Panc1 (cell line): ENCODE data around the gene PSTK. TPM values are rescaled to one million over a fixed set of nuclear protein-coding genes. Genes with fewer than 3 reads are reported as not detected.

Experiments used
- ATAC-seq: fragments of 200-7000 bp; cut with Tn5 transposase; 2 replicates; pipeline ENCODE4 v1.9.1; 2020; ENCODE audit warnings: mild to moderate bottlenecking, moderate library complexity
- BruUV-seq: library from RNA; stranded (reverse); fragments of 400-500 nt; replicated peaks from 2 replicates; lab custom pipeline; 2021; lab: Mats Ljungman, UMichigan
- CTCF ChIA-PET: fragments of 300-600 bp; sonication (Branson Sonifier 250); formaldehyde crosslinking; loops from one replicate; lab custom pipeline; 2022; ENCODE audit warnings: antibody characterized with exemption; lab: Charles Lee
- POLR2A ChIA-PET: fragments of 300-600 bp; sonication (Branson Sonifier 250); formaldehyde crosslinking; loops from one replicate; lab custom pipeline; 2022; ENCODE audit warnings: antibody characterized with exemption; lab: Charles Lee
- DNase-seq: peaks from one replicate; pipeline ENCODE4 v3.0.0-alpha.2; 2010; ENCODE audit warnings: low read depth, low spot score
- H3K27ac ChIP-seq: 2 replicates; pipeline ENCODE4 v1.5.1; 2011; ENCODE audit warnings: mild to moderate bottlenecking, low read length, inconsistent platforms
- H3K27me3 ChIP-seq: fragments of 200-500 bp; sonication (Bioruptor generic); 2 replicates; pipeline ENCODE4 v1.6.0; 2014; ENCODE audit warnings: low read length, inconsistent platforms; ENCODE audit not compliant: control insufficient read depth, insufficient read depth
- H3K36me3 ChIP-seq: fragments of 200-500 bp; sonication (Bioruptor generic); 2 replicates; pipeline ENCODE4 v1.5.1; 2014; ENCODE audit warnings: inconsistent platforms, mild to moderate bottlenecking, low read length, moderate library complexity; ENCODE audit not compliant: control insufficient read depth, insufficient read depth
- H3K4me1 ChIP-seq: 2 replicates; pipeline ENCODE4 v1.5.1; 2011; ENCODE audit warnings: inconsistent platforms, mild to moderate bottlenecking, low read length, moderate library complexity; ENCODE audit not compliant: control insufficient read depth, insufficient read depth
- H3K4me3 ChIP-seq, 2 experiments: 2 replicates each; pipeline ENCODE4 v1.5.1; 2011 to 2012; ENCODE audit warnings: low read depth in 2 of 2, low read length in 2 of 2, mild to moderate bottlenecking in 2 of 2, inconsistent platforms in 1 of 2, moderate library complexity in 1 of 2
- H3K9me3 ChIP-seq: fragments of 200-500 bp; sonication (Bioruptor generic); 2 replicates; pipeline ENCODE4 v1.5.1; 2014; ENCODE audit warnings: low read depth, mild to moderate bottlenecking, inconsistent platforms, low read length, moderate library complexity; ENCODE audit not compliant: control insufficient read depth, insufficient read depth
- CTCF ChIP-seq: fragments of 450-650 bp; IDR thresholded peaks from 2 replicates; pipeline ENCODE4 v1.5.1; 2017; ENCODE audit warnings: mild to moderate bottlenecking
- POLR2AphosphoS5 ChIP-seq: IDR thresholded peaks from 2 replicates; pipeline ENCODE4 v1.6.1; 2012; ENCODE audit warnings: mild to moderate bottlenecking, low read depth, low read length, moderate library complexity
- REST ChIP-seq, 2 experiments: IDR thresholded peaks; 2 replicates each; pipeline ENCODE4 v1.6.1; 2011 to 2012; ENCODE audit warnings: low read depth in 2 of 2, control low read depth in 1 of 2, low read length in 1 of 2, mild to moderate bottlenecking in 1 of 2, moderate library complexity in 1 of 2; ENCODE audit not compliant: insufficient read depth in 1 of 2
- SIN3A ChIP-seq: IDR thresholded peaks from 2 replicates; pipeline ENCODE4 v1.6.1; 2012; ENCODE audit warnings: low read depth, mild to moderate bottlenecking, low read length, moderate library complexity, borderline replicate concordance; ENCODE audit not compliant: insufficient read depth
- TCF7L2 ChIP-seq: IDR thresholded peaks from 2 replicates; pipeline ENCODE4 v1.6.1; 2011; ENCODE audit warnings: mild to moderate bottlenecking, low read depth, low read length, inconsistent platforms
- in situ Hi-C: cut with HindIII; loops from 2 replicates; pipeline ENCODE4 v1.10.0; 2016; ENCODE audit warnings: low sequenced_read_pairs, low pct_unique_long_range_greater_than_20kb
- intact Hi-C: fragments of 100-400 bp; cut with micrococcal nuclease; formaldehyde crosslinking; loops from one replicate; pipeline ENCODE4 v1.10.0; 2022; ENCODE audit not compliant: unreplicated experiment
- total RNA-seq: library from RNA; stranded (reverse); gene quantifications from one replicate; pipeline ENCODE4 v1.2.1, GENCODE V29; 2021; ENCODE audit not compliant: unreplicated experiment

The PSTK gene
- total RNA-seq, 1 experiment from 2014 or later = 15.8 TPM

GRCh38 chr10:123011987-123012386 lies 31.8 kb downstream of the PSTK start:
- Histone ChIP-seq H3K4me3 (no peak overlapping the region), H3K27me3 (no peaks in the 10 kb centered on the region), H3K27ac (no peak overlapping the region), H3K4me1 (peaks cover 12% of the 10 kb centered on the region), H3K9me3 (no peaks in the 10 kb centered on the region), H3K36me3 (peaks cover 3% of the 10 kb centered on the region; the same call in 1 of the 2 replicates)
- ChIA-PET POLR2A (no interaction called here), CTCF (interaction anchor here (1.3 kb wide), 1 partner anchor 10 kb away, joined by 4 read pairs; no protein-coding TSS in a partner anchor)
- no peak for ATAC-seq
- TF ChIP-seq POLR2AphosphoS5 (no peak), CTCF (no peak), REST (IDR thresholded peaks at IDR 0.05; ENCODE audit: insufficient read depth in 1 of 2, low read depth in 2 of 2, low read length in 1 of 2) (no peak), SIN3A (no peak), TCF7L2 (no peak)
- BruUV-seq = no TSS peak
- intact Hi-C loops = no loop called here
- no peak for DNase-seq
- in situ Hi-C loops = no loop called here

GRCh38 chr10:123013456-123014419 lies 33.5 kb downstream of the PSTK start:
- ATAC-seq (no peak), DNase-seq (no peak)
- ChIA-PET POLR2A (no interaction called here), CTCF (no interaction called here)
- Histone ChIP-seq H3K27me3 (no peaks in the 10 kb centered on the region), H3K9me3 (no peaks in the 10 kb centered on the region), H3K4me1 (peaks cover 7% of the 10 kb centered on the region), H3K4me3 (no peak overlapping the region), H3K27ac (no peak overlapping the region), H3K36me3 (peaks cover 3% of the 10 kb centered on the region; the same call in 1 of the 2 replicates)
- TF ChIP-seq TCF7L2 (no peak), SIN3A (no peak), POLR2AphosphoS5 (no peak), REST (IDR thresholded peaks at IDR 0.05; ENCODE audit: insufficient read depth in 1 of 2, low read depth in 2 of 2, low read length in 1 of 2) (no peak), CTCF (no peak)
- no TSS peak for BruUV-seq
- intact Hi-C loops (no loop called here), in situ Hi-C loops (no loop called here)
